NOMO-1 (cell line): ENCODE results near the gene ATXN3L.

ENCODE experiments used
- DNase-seq, 2 experiments: peaks; one replicate each; lab custom pipeline; 2025; ENCODE audit not compliant: unreplicated experiment in 2 of 2; lab: John Stamatoyannopoulos, UW

ATXN3L gene

GRCh38 chrX:13271511-13271910 is 48.3 kb downstream of the ATXN3L start:
- peak in 1 of 2 experiments; percentile 27 for DNase-seq

GRCh38 chrX:13270360-13270759 is 49.5 kb downstream of the ATXN3L start:
- no peak for DNase-seq

GRCh38 chrX:13268874-13269273 is 51.0 kb downstream of the ATXN3L start:
- no peak for DNase-seq
